K562 (cell line): ENCODE data around the gene DHPS. TPM values are rescaled to one million over a fixed set of nuclear protein-coding genes. Genes with fewer than 3 reads are reported as not detected.
A peak's percentile ranks its signal among the peaks of the same experiment; 100 is the strongest.

ENCODE experiments used
- ZFP1 ChIP-seq: fragments of 450-650 bp; formaldehyde crosslinking; IDR thresholded peaks from 2 replicates; pipeline ENCODE4 v1.4.0; 2020; ENCODE audit warnings: mild to moderate bottlenecking, mixed read lengths
- polyA plus RNA-seq, 8 experiments: library from polyadenylated mRNA; depleted of rRNA in 4 of 8; stranded (reverse) in 5 of 8; unstranded in 3 of 8; fragments of >200 nt; fragmentation: Nextera tagmentation in 2 of 8; fragmentation: Illumina TruSeq in 1 of 8; extraction: Ambion mirVana in 2 of 8; extraction: Trizol in 1 of 8; gene quantifications; 2 replicates each; pipeline versions ENCODE4 v1.2.1 to v1.2.3, GENCODE V29; 2011 to 2014; ENCODE audit warnings: inconsistent platforms in 1 of 8, missing spikeins in 1 of 8
- total RNA-seq, 7 experiments: library from RNA; depleted of rRNA in 6 of 7; stranded (reverse); fragments of >200 nt in 6 of 7; fragmentation: Illumina TruSeq in 2 of 7; extraction: Trizol in 2 of 7; gene quantifications; 2 replicates each; pipeline versions ENCODE4 v1.2.1 to v1.2.3, GENCODE V29; 2011 to 2021; ENCODE audit warnings: low replicate concordance in 1 of 7
- TF ChIP-seq, protein P1 (sequence below): fragments of 250-450 bp; sonication (Bioruptor Pico); IDR thresholded peaks from 2 replicates; pipeline ENCODE4 v1.8.0; 2021; ENCODE audit warnings: borderline replicate concordance, mild to moderate bottlenecking, moderate library complexity; ENCODE audit not compliant: poor library complexity, severe bottlenecking
- TF ChIP-seq, protein P2 (sequence below), 2 experiments: IDR thresholded peaks; 2 replicates each; pipeline ENCODE4 v1.6.1; 2011; ENCODE audit warnings: borderline replicate concordance in 1 of 2, control low read depth in 1 of 2, low read depth in 1 of 2, low read length in 1 of 2, mild to moderate bottlenecking in 1 of 2, mixed read lengths in 1 of 2, moderate library complexity in 1 of 2; ENCODE audit not compliant: insufficient read depth in 1 of 2, insufficient read length in 1 of 2, poor library complexity in 1 of 2, severe bottlenecking in 1 of 2; ENCODE audit errors: extremely low read depth in 1 of 2
- TF ChIP-seq, protein P3 (sequence below): IDR thresholded peaks from 2 replicates; pipeline ENCODE4 v1.6.1; 2016; ENCODE audit warnings: missing genetic modification characterization, missing compliant biosample characterization
- TF ChIP-seq, protein P4 (sequence below): fragments of 450-650 bp; IDR thresholded peaks from 2 replicates; pipeline ENCODE4 v1.6.1; 2016; ENCODE audit warnings: borderline replicate concordance

DHPS gene
- total and polyA plus RNA-seq, 9 of the 15 experiments (the other 6 are each of a cell fraction or from before 2014, with no cell fraction given): 47.1 to 110 (median 79.9) TPM

DNA sequence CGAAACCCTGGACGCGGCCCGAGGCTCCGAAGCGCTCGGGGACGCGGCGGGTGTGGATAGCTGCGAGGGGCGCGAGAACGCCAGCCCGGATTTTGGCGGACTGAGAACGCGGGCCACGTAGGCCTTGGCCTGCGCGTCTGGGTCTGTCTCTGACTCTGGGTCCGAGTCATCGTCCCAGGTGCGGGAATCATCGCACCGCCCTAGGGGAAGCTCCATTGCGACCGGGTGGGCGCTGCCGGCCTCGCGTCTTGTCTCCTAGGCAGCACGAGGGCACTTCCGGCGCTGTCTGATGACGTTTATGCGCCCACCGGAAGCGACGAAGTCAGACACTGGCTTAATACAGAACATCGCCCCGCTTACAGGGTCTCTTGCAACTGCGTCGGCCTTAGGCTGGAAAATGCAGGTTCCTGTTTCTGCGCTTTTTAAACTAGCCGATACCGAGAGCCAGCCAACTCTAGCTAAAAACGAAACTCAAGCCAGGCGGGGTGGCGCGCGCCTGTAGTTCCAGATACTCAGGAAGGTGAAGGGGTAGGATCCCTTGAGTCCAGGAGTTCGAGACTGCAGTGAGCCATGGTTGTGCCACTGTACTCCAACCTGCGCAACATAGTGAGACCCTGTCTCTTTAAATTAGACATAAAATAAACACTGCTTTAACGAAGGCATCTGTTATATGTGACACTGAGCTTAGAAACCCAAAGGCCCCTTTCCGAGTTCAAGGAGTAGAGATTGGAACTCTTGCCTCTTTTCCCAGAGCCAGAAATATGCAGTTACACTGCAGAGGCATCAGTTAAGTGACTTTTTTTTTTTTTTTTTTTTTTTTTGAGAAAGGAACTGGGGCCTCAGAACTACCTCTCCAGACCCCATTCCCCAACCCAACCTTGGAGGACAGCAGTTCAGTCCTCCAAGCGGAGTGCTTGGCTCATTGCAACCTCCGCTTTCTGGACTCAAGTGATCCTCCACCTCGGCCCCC is 15.0 kb upstream of the DHPS start, which contains the start of gene FBXW9 (continued):
- TF ChIP-seq, protein P1, sequence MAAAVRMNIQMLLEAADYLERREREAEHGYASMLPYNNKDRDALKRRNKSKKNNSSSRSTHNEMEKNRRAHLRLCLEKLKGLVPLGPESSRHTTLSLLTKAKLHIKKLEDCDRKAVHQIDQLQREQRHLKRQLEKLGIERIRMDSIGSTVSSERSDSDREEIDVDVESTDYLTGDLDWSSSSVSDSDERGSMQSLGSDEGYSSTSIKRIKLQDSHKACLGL (CRISPR knock-in tag): peak; percentile 79
- TF ChIP-seq ZFP1 (CRISPR knock-in tag): no peak
- TF ChIP-seq, protein P2, sequence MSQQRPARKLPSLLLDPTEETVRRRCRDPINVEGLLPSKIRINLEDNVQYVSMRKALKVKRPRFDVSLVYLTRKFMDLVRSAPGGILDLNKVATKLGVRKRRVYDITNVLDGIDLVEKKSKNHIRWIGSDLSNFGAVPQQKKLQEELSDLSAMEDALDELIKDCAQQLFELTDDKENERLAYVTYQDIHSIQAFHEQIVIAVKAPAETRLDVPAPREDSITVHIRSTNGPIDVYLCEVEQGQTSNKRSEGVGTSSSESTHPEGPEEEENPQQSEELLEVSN (IDR thresholded peaks at IDR 0.05; ENCODE audit: borderline replicate concordance in 1 of 2, extremely low read depth in 1 of 2, insufficient read depth in 1 of 2, insufficient read length in 1 of 2, low read depth in 1 of 2, low read length in 1 of 2, poor library complexity in 1 of 2, severe bottlenecking in 1 of 2): peak in 1 of 2 experiments; percentile 3
- TF ChIP-seq, protein P3, sequence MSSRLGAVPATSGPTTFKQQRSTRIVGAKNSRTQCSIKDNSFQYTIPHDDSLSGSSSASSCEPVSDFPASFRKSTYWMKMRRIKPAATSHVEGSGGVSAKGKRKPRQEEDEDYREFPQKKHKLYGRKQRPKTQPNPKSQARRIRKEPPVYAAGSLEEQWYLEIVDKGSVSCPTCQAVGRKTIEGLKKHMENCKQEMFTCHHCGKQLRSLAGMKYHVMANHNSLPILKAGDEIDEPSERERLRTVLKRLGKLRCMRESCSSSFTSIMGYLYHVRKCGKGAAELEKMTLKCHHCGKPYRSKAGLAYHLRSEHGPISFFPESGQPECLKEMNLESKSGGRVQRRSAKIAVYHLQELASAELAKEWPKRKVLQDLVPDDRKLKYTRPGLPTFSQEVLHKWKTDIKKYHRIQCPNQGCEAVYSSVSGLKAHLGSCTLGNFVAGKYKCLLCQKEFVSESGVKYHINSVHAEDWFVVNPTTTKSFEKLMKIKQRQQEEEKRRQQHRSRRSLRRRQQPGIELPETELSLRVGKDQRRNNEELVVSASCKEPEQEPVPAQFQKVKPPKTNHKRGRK (tag): no peak
- TF ChIP-seq, protein P4, sequence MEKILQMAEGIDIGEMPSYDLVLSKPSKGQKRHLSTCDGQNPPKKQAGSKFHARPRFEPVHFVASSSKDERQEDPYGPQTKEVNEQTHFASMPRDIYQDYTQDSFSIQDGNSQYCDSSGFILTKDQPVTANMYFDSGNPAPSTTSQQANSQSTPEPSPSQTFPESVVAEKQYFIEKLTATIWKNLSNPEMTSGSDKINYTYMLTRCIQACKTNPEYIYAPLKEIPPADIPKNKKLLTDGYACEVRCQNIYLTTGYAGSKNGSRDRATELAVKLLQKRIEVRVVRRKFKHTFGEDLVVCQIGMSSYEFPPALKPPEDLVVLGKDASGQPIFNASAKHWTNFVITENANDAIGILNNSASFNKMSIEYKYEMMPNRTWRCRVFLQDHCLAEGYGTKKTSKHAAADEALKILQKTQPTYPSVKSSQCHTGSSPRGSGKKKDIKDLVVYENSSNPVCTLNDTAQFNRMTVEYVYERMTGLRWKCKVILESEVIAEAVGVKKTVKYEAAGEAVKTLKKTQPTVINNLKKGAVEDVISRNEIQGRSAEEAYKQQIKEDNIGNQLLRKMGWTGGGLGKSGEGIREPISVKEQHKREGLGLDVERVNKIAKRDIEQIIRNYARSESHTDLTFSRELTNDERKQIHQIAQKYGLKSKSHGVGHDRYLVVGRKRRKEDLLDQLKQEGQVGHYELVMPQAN: peak; percentile 99; the same call in 1 of the 2 replicates
